Liver (tissue), 9 donors: ENCODE data around the gene CNDP2. TPM values are rescaled to one million over a fixed set of nuclear protein-coding genes. Genes with fewer than 3 reads are reported as not detected.

ENCODE experiments used
- DNase-seq: peaks from one replicate; pipeline ENCODE4 v3.0.0-alpha.2; 2017; ENCODE audit warnings: low spot score
- H3K27ac ChIP-seq, 2 donors: one replicate each; pipeline ENCODE4 v1.7.0; 2013; ENCODE audit warnings: inconsistent platforms in 2 of 2, low read length in 2 of 2, control low read depth in 1 of 2, low read depth in 1 of 2, mild to moderate bottlenecking in 1 of 2
- H3K27me3 ChIP-seq, 4 donors: one replicate each; pipeline versions ENCODE4 v1.6.1 to v1.7.0; 2013; ENCODE audit warnings: low read length in 3 of 4, inconsistent platforms in 1 of 4, mild to moderate bottlenecking in 1 of 4, moderate library complexity in 1 of 4; ENCODE audit not compliant: control insufficient read depth in 4 of 4, insufficient read depth in 4 of 4
- H3K36me3 ChIP-seq, 4 donors: one replicate each; pipeline versions ENCODE4 v1.6.1 to v1.7.0; 2013; ENCODE audit warnings: low read length in 3 of 4, mild to moderate bottlenecking in 3 of 4, low read depth in 1 of 4, moderate library complexity in 1 of 4; ENCODE audit not compliant: control insufficient read depth in 4 of 4, insufficient read depth in 3 of 4
- H3K4me1 ChIP-seq, 4 donors: one replicate each; pipeline versions ENCODE4 v1.6.1 to v1.7.0; 2013; ENCODE audit warnings: low read length in 3 of 4, mild to moderate bottlenecking in 3 of 4, moderate library complexity in 1 of 4; ENCODE audit not compliant: control insufficient read depth in 4 of 4, insufficient read depth in 4 of 4
- H3K4me3 ChIP-seq, 3 donors: one replicate each; pipeline versions ENCODE4 v1.6.1 to v1.7.0; 2013; ENCODE audit warnings: low read length in 3 of 3, control low read depth in 1 of 3, low read depth in 1 of 3, mild to moderate bottlenecking in 1 of 3
- H3K9ac ChIP-seq, 2 donors: one replicate each; pipeline ENCODE4 v1.7.0; 2013; ENCODE audit warnings: low read length in 2 of 2, mild to moderate bottlenecking in 2 of 2, moderate library complexity in 2 of 2, control low read depth in 1 of 2, low read depth in 1 of 2
- H3K9me3 ChIP-seq, 4 donors: one replicate each; pipeline versions ENCODE4 v1.6.1 to v1.7.0; 2013; ENCODE audit warnings: low read length in 3 of 4; ENCODE audit not compliant: control insufficient read depth in 4 of 4
- CTCF ChIP-seq: fragments of 150-350 bp; IDR thresholded peaks from 2 replicates; pipeline ENCODE4 v1.5.1; 2017; ENCODE audit warnings: improper control_type of control experiment, low read depth, low read length; ENCODE audit not compliant: missing input control
- EGR1 ChIP-seq, 2 donors: IDR thresholded peaks; 2 replicates each; pipeline ENCODE4 v1.6.1; 2016 to 2018; ENCODE audit warnings: antibody characterized with exemption in 2 of 2, low read depth in 2 of 2
- FOXA1 ChIP-seq: IDR thresholded peaks from 2 replicates; pipeline ENCODE4 v1.6.1; 2016; ENCODE audit warnings: antibody characterized with exemption
- FOXA2 ChIP-seq: IDR thresholded peaks from 2 replicates; pipeline ENCODE4 v1.6.1; 2016; ENCODE audit warnings: antibody characterized with exemption
- GABPA ChIP-seq, 2 donors: IDR thresholded peaks in 1 of 2; conservative IDR thresholded peaks in 1 of 2; 2 replicates each; pipeline ENCODE4 v1.6.1; 2016; ENCODE audit warnings: antibody characterized with exemption in 2 of 2, mild to moderate bottlenecking in 1 of 2, moderate library complexity in 1 of 2
- HNF4A ChIP-seq, 2 donors: conservative IDR thresholded peaks; 2 replicates each; pipeline ENCODE4 v1.6.1; 2016; ENCODE audit warnings: antibody characterized with exemption in 2 of 2, mild to moderate bottlenecking in 2 of 2
- HNF4G ChIP-seq: IDR thresholded peaks from 2 replicates; pipeline ENCODE4 v1.6.1; 2016; ENCODE audit warnings: antibody characterized with exemption
- JUND ChIP-seq, 2 donors: IDR thresholded peaks; 2 replicates each; pipeline ENCODE4 v1.6.1; 2016; ENCODE audit warnings: antibody characterized with exemption in 2 of 2
- MAX ChIP-seq: IDR thresholded peaks from 2 replicates; pipeline ENCODE4 v1.6.1; 2016; ENCODE audit warnings: antibody characterized with exemption
- NR2F2 ChIP-seq: IDR thresholded peaks from 2 replicates; pipeline ENCODE4 v1.6.1; 2016; ENCODE audit warnings: antibody characterized with exemption
- RAD21 ChIP-seq, 2 donors: IDR thresholded peaks; 2 replicates each; pipeline ENCODE4 v1.6.1; 2016; ENCODE audit warnings: antibody characterized with exemption in 2 of 2, mild to moderate bottlenecking in 2 of 2
- RXRA ChIP-seq, 2 donors: IDR thresholded peaks; 2 replicates each; pipeline ENCODE4 v1.6.1; 2017 to 2018; ENCODE audit warnings: antibody characterized with exemption in 2 of 2, mild to moderate bottlenecking in 1 of 2
- SP1 ChIP-seq: IDR thresholded peaks from 2 replicates; pipeline ENCODE4 v1.6.1; 2018; ENCODE audit warnings: antibody characterized with exemption, mild to moderate bottlenecking
- TAF1 ChIP-seq: conservative IDR thresholded peaks from 2 replicates; pipeline ENCODE4 v1.6.1; 2016; ENCODE audit warnings: antibody characterized with exemption, mild to moderate bottlenecking
- YY1 ChIP-seq: IDR thresholded peaks from 2 replicates; pipeline ENCODE4 v1.6.1; 2016; ENCODE audit warnings: antibody characterized with exemption, mild to moderate bottlenecking
- ZBTB33 ChIP-seq: IDR thresholded peaks from 2 replicates; pipeline ENCODE4 v1.6.1; 2016; ENCODE audit warnings: antibody characterized with exemption
- WGBS: extraction: QIAGEN DNeasy Blood & Tissue Kit; methylation state at CpG from one replicate; pipeline ENCODE4 v1.1.7; 2013; 5-methylcytosine and 5-hydroxymethylcytosine counted together
- polyA plus RNA-seq, 2 donors: library from polyadenylated mRNA; stranded (reverse) in 1 of 2; unstranded in 1 of 2; fragments of 200-250 nt in 1 of 2; fragments of >200 nt in 1 of 2; fragmentation: Nextera tagmentation in 1 of 2; extraction: Ambion mirVana in 1 of 2; gene quantifications; one replicate each; pipeline versions ENCODE4 v1.2.1 to v1.2.3, GENCODE V29; 2013 to 2015
- total RNA-seq, 2 donors: library from RNA; depleted of rRNA; stranded (reverse); fragments of >200 nt; gene quantifications; one replicate each; pipeline ENCODE4 v1.2.3, GENCODE V29; 2014
- TF ChIP-seq, protein P1 (sequence below): IDR thresholded peaks from 2 replicates; pipeline ENCODE4 v1.6.1; 2016; ENCODE audit warnings: antibody characterized with exemption
- TF ChIP-seq, protein P2 (sequence below): IDR thresholded peaks from 2 replicates; pipeline ENCODE4 v1.6.1; 2016; ENCODE audit warnings: antibody characterized with exemption, mild to moderate bottlenecking
- donor health status: healthy.
- donor health status: healthy.
- donor health status: healthy.
- donor health status: healthy.
- donor health status: healthy.

Gene CNDP2
- total and polyA plus RNA-seq, 4 donors: 65.5 to 167 (median 141) TPM

GRCh38 chr18:74505776-74506175, 9.6 kb downstream of the CNDP2 start:
- Histone ChIP-seq H3K9me3 (no peaks in the 10 kb centered on the region), H3K9ac (no peak overlapping the region), H3K4me1 (peaks cover 0 to 10% (median 8%) of the 10 kb centered on the region in 4 donors), H3K36me3 (peaks cover 38 to 67% (median 53%) of the 10 kb centered on the region in 4 donors), H3K27me3 (no peaks in the 10 kb centered on the region), H3K27ac (no peak overlapping the region), H3K4me3 (no peak overlapping the region)
- TF ChIP-seq RAD21 (IDR thresholded peaks at IDR 0.05) (no peak), FOXA1 (no peak), EGR1 (IDR thresholded peaks at IDR 0.05; ENCODE audit: low read depth in 2 of 2) (no peak), TAF1 (no peak), SP1 (no peak), ZBTB33 (no peak), NR2F2 (no peak), CTCF (no peak), RXRA (IDR thresholded peaks at IDR 0.05) (no peak)
- TF ChIP-seq, protein P1, sequence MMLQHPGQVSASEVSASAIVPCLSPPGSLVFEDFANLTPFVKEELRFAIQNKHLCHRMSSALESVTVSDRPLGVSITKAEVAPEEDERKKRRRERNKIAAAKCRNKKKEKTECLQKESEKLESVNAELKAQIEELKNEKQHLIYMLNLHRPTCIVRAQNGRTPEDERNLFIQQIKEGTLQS: no peak
- no peak for DNase-seq
- 97% methylated on average over 16 of the region's 16 CpGs for WGBS

GRCh38 chr18:74506448-74507084, 10.4 kb downstream of the CNDP2 start:
- H3K4me3 ChIP-seq: no peak overlapping the region
- H3K9ac ChIP-seq: no peak overlapping the region
- H3K9me3 ChIP-seq: no peaks in the 10 kb centered on the region
- H3K27ac ChIP-seq: no peak overlapping the region
- H3K27me3 ChIP-seq: no peaks in the 10 kb centered on the region
- peaks cover 40 to 72% (median 55%) of the 10 kb centered on the region in 4 donors for H3K36me3 ChIP-seq
- peaks cover 0 to 4% (median 2%) of the 10 kb centered on the region in 4 donors for H3K4me1 ChIP-seq
- TF ChIP-seq MAX (no peak), FOXA2 (no peak), HNF4A (conservative IDR thresholded peaks at IDR 0.05) (no peak), CTCF (no peak), NR2F2 (no peak), HNF4G (no peak), SP1 (no peak), GABPA (IDR thresholded peaks at IDR 0.05 in 1 of 2, conservative IDR thresholded peaks at IDR 0.05 in 1 of 2) (no peak), EGR1 (IDR thresholded peaks at IDR 0.05; ENCODE audit: low read depth in 2 of 2) (no peak), JUND (IDR thresholded peaks at IDR 0.05) (no peak), TAF1 (no peak), RXRA (IDR thresholded peaks at IDR 0.05) (no peak), YY1 (no peak)
- TF ChIP-seq, protein P2, sequence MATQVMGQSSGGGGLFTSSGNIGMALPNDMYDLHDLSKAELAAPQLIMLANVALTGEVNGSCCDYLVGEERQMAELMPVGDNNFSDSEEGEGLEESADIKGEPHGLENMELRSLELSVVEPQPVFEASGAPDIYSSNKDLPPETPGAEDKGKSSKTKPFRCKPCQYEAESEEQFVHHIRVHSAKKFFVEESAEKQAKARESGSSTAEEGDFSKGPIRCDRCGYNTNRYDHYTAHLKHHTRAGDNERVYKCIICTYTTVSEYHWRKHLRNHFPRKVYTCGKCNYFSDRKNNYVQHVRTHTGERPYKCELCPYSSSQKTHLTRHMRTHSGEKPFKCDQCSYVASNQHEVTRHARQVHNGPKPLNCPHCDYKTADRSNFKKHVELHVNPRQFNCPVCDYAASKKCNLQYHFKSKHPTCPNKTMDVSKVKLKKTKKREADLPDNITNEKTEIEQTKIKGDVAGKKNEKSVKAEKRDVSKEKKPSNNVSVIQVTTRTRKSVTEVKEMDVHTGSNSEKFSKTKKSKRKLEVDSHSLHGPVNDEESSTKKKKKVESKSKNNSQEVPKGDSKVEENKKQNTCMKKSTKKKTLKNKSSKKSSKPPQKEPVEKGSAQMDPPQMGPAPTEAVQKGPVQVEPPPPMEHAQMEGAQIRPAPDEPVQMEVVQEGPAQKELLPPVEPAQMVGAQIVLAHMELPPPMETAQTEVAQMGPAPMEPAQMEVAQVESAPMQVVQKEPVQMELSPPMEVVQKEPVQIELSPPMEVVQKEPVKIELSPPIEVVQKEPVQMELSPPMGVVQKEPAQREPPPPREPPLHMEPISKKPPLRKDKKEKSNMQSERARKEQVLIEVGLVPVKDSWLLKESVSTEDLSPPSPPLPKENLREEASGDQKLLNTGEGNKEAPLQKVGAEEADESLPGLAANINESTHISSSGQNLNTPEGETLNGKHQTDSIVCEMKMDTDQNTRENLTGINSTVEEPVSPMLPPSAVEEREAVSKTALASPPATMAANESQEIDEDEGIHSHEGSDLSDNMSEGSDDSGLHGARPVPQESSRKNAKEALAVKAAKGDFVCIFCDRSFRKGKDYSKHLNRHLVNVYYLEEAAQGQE: no peak
- 76% methylated on average over 11 of the region's 11 CpGs for WGBS
- DNase-seq: no peak
